DND-41 (cell line): Measurements from ENCODE around the gene XPR1.

ENCODE experiments used
- ATAC-seq: fragments of 200-7000 bp; cut with Tn5 transposase; 3 replicates; pipeline ENCODE4 v1.9.1; 2021; ENCODE audit warnings: low read depth; ENCODE audit not compliant: insufficient read depth
- DNase-seq: peaks from one replicate; pipeline ENCODE4 v3.0.0-alpha.2; 2020
- H2AFZ ChIP-seq: 2 replicates; pipeline ENCODE4 v1.6.0; 2012; ENCODE audit warnings: low read depth, low read length
- H3K27ac ChIP-seq: 2 replicates; pipeline ENCODE4 v1.5.1; 2012; ENCODE audit warnings: low read length, inconsistent platforms
- H3K27me3 ChIP-seq: fragments of 200-600 bp; sonication (generic); 2 replicates; pipeline ENCODE4 v1.6.0; 2012; ENCODE audit warnings: low read length, mild to moderate bottlenecking, inconsistent platforms; ENCODE audit not compliant: insufficient read depth, poor library complexity
- H3K36me3 ChIP-seq: 2 replicates; pipeline ENCODE4 v1.5.1; 2012; ENCODE audit warnings: low read length, inconsistent platforms; ENCODE audit not compliant: insufficient read depth
- H3K4me1 ChIP-seq: 2 replicates; pipeline ENCODE4 v1.5.1; 2012; ENCODE audit warnings: mild to moderate bottlenecking, low read length; ENCODE audit not compliant: insufficient read depth
- H3K4me2 ChIP-seq: 2 replicates; pipeline ENCODE4 v1.6.0; 2012; ENCODE audit warnings: mild to moderate bottlenecking, moderate library complexity, low read length, inconsistent platforms; ENCODE audit not compliant: insufficient read depth
- H3K4me3 ChIP-seq, 2 experiments: fragments of 200-600 bp in 1 of 2; shearing (Covaris generic) in 1 of 2; 2 replicates each; pipeline ENCODE4 v1.5.1; 2012 to 2016; ENCODE audit warnings: inconsistent platforms in 2 of 2, low read length in 2 of 2, mild to moderate bottlenecking in 2 of 2, low read depth in 1 of 2, moderate library complexity in 1 of 2
- H3K79me2 ChIP-seq: 2 replicates; pipeline ENCODE4 v1.6.0; 2012; ENCODE audit warnings: low read length, inconsistent platforms; ENCODE audit not compliant: insufficient read depth
- H3K9ac ChIP-seq: 2 replicates; pipeline ENCODE4 v1.6.0; 2012; ENCODE audit warnings: low read depth, mild to moderate bottlenecking, inconsistent platforms, low read length, moderate library complexity
- H3K9me3 ChIP-seq: 2 replicates; pipeline ENCODE4 v1.5.1; 2012; ENCODE audit warnings: low read length, moderate library complexity, mild to moderate bottlenecking, inconsistent platforms; ENCODE audit not compliant: insufficient read depth, severe bottlenecking
- H4K20me1 ChIP-seq: 2 replicates; pipeline ENCODE4 v1.6.0; 2012; ENCODE audit warnings: low read length; ENCODE audit not compliant: insufficient read depth
- EZH2 ChIP-seq: IDR thresholded peaks from 3 replicates; pipeline ENCODE4 v1.6.1; 2012; ENCODE audit warnings: borderline replicate concordance, low read depth, mild to moderate bottlenecking, moderate library complexity, low read length, inconsistent platforms; ENCODE audit not compliant: severe bottlenecking
- TF ChIP-seq, protein P1 (sequence below): IDR thresholded peaks from 2 replicates; pipeline ENCODE4 v1.5.1; 2012; ENCODE audit warnings: borderline replicate concordance, low read length, moderate library complexity, mild to moderate bottlenecking; ENCODE audit not compliant: poor library complexity, severe bottlenecking; ENCODE audit errors: extremely low read depth

XPR1 gene

GRCh38 chr1:180672105-180672504 is 40.3 kb downstream of the XPR1 start:
- H3K9me3 ChIP-seq: peaks cover 6% of the 10 kb centered on the region
- no peak overlapping the region for H3K27ac ChIP-seq
- H4K20me1 ChIP-seq: no peaks in the 10 kb centered on the region
- peaks cover 17% of the 10 kb centered on the region for H3K79me2 ChIP-seq
- no peak for ATAC-seq
- no peak overlapping the region for H2AFZ ChIP-seq
- TF ChIP-seq EZH2: no peak
- H3K4me1 ChIP-seq: no peaks in the 10 kb centered on the region
- no peak overlapping the region for H3K9ac ChIP-seq
- H3K36me3 ChIP-seq: 0 out of 2 replicates have a peak, but pooled peaks cover 5% of the 10 kb centered on the region
- no peaks in the 10 kb centered on the region for H3K27me3 ChIP-seq
- H3K4me3 ChIP-seq: no peak overlapping the region
- no peak for DNase-seq
- H3K4me2 ChIP-seq: no peak overlapping the region

DNA sequence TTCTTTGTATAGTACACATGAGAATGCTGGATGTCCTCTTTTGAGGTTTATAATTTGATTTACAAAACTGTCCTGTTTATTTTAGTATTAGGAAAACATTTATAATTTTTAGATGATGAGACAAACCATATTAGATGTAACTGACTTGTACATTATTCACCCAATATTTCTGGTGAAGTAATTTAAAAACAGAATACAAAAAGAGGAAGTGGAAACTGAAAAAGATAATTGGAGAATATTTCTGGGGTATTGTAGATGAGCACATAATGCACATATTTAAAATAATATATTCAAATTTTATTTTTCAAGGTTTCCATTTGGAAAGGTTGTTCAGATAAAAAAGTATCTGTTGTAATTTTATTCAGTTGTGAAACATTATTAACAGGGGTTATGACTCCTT is 40.7 kb downstream of the XPR1 start:
- no peaks in the 10 kb centered on the region for H3K27me3 ChIP-seq
- no peaks in the 10 kb centered on the region for H3K4me1 ChIP-seq
- no peak for TF ChIP-seq EZH2
- TF ChIP-seq, protein P1, sequence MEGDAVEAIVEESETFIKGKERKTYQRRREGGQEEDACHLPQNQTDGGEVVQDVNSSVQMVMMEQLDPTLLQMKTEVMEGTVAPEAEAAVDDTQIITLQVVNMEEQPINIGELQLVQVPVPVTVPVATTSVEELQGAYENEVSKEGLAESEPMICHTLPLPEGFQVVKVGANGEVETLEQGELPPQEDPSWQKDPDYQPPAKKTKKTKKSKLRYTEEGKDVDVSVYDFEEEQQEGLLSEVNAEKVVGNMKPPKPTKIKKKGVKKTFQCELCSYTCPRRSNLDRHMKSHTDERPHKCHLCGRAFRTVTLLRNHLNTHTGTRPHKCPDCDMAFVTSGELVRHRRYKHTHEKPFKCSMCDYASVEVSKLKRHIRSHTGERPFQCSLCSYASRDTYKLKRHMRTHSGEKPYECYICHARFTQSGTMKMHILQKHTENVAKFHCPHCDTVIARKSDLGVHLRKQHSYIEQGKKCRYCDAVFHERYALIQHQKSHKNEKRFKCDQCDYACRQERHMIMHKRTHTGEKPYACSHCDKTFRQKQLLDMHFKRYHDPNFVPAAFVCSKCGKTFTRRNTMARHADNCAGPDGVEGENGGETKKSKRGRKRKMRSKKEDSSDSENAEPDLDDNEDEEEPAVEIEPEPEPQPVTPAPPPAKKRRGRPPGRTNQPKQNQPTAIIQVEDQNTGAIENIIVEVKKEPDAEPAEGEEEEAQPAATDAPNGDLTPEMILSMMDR: no peak
- peaks cover 20% of the 10 kb centered on the region; the same call in 1 of the 2 replicates for H3K79me2 ChIP-seq
- H2AFZ ChIP-seq: no peak overlapping the region
- H3K36me3 ChIP-seq: 0 out of 2 replicates have a peak, but pooled peaks cover 5% of the 10 kb centered on the region
- no peak overlapping the region for H3K4me2 ChIP-seq
- no peak overlapping the region for H3K9ac ChIP-seq
- peaks cover 6% of the 10 kb centered on the region for H3K9me3 ChIP-seq
- H4K20me1 ChIP-seq: no peaks in the 10 kb centered on the region
- DNase-seq (no peak), ATAC-seq (no peak)
- H3K4me3 ChIP-seq: no peak overlapping the region
- no peak overlapping the region for H3K27ac ChIP-seq

DNA sequence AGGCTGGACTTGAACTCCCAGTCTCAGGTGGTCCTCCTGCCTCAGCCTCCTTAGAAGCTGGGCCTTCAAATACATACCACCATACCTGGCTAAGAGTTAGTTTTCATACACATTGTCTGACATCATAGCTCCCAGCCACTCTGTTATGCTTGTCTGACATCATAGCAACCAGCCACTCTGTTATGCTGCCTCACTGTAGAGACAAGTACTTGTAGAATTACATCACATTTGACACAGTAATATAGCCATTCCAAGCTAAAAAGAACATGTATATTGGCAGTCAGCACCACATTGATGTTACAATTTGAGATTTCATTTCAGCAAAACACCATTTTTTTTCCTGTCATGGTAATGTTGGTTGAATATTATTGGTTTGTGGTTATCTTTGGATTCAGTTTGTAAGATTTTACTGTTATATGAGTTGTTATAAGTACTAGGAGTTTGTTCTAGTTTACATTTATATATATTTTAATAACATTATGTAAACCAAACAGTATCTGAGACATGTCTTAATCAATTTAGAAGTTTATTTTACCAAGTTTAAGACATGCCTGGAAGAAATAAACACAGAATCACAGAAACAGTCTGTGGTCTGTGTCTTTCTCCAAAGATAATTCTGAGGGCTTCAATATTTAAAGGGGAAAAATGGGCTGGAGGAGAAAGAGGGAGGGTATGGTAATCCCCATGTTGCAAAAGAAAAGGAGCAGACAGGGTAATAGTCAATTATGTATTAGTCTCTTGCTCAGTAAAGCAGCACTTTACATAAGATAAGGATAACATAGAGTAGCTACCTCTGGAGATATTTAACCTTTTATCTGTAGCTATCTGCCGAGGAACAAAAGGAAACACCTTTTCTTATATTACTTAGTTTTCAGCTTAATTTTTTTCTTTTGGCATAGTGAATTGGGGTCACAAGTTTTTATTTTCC is 43.0 kb downstream of the XPR1 start:
- DNase-seq: no peak
- TF ChIP-seq EZH2: no peak
- TF ChIP-seq, protein P1: no peak
- Histone ChIP-seq H3K9ac (no peak overlapping the region), H3K79me2 (peaks cover 15% of the 10 kb centered on the region; the same call in 1 of the 2 replicates), H3K27ac (no peak overlapping the region), H3K4me3 (no peak overlapping the region), H4K20me1 (no peaks in the 10 kb centered on the region), H3K36me3 (no peaks in the 10 kb centered on the region), H3K9me3 (peaks cover 6% of the 10 kb centered on the region), H3K27me3 (no peaks in the 10 kb centered on the region), H3K4me1 (no peaks in the 10 kb centered on the region), H3K4me2 (no peak overlapping the region), H2AFZ (no peak overlapping the region)
- no peak for ATAC-seq

DNA sequence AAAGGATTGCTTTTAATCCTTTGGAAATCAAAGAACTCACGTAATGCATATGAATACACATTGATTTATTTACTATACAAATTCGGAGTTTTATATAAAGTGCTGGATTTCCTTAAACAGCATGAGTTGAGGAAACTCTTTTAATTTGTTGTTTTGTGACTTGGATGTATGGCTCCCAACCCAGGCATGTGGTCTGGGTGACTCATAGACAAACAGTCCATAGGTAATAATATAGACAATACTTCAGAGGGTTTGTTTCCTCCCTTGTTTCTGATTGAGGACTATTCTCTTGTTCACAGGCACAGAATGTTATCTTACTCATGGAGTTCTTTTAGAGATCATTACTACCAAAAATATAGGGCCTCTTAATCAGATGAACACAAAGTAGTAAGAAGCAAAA is 43.8 kb downstream of the XPR1 start:
- Histone ChIP-seq H3K9me3 (peaks cover 6% of the 10 kb centered on the region), H3K9ac (no peak overlapping the region), H3K27ac (no peak overlapping the region), H4K20me1 (no peaks in the 10 kb centered on the region), H3K79me2 (peaks cover 15% of the 10 kb centered on the region; the same call in 1 of the 2 replicates), H2AFZ (no peak overlapping the region), H3K4me3 (no peak overlapping the region), H3K27me3 (no peaks in the 10 kb centered on the region), H3K4me2 (no peak overlapping the region), H3K4me1 (no peaks in the 10 kb centered on the region), H3K36me3 (no peaks in the 10 kb centered on the region)
- DNase-seq: no peak
- no peak for TF ChIP-seq EZH2
- TF ChIP-seq, protein P1: no peak
- no peak for ATAC-seq
